ENCODE data around the gene B4GALT3. TPM values are rescaled to one million over a fixed set of nuclear protein-coding genes. Genes with fewer than 3 reads are reported as not detected.

The B4GALT3 gene
- total and polyA plus RNA-seq, 12 donors: 21.9 to 38.8 (median 29.8) TPM

- Histone ChIP-seq H3K27me3 (no peaks in the 10 kb centered on the region), H3K27ac (peak overlapping the region in 3 of 5 donors; percentile 28 to 84 (median 62)), H3K4me1 (replicated peaks in 1 of 2) (peaks cover 0 to 14% of the 10 kb centered on the region in 2 donors), H3K9me3 (replicated peaks in 1 of 3) (no peaks in the 10 kb centered on the region), H3K4me3 (no peak overlapping the region), H3K36me3 (replicated peaks in 1 of 2) (peaks cover 0 to 57% of the 10 kb centered on the region in 2 donors)
- DNase-seq: no peak
- intact Hi-C loops (cut with DNase I): no loop called here
- TF ChIP-seq CTCF (IDR thresholded peaks at IDR 0.05): no peak
- no peak for TF ChIP-seq POLR2A (IDR thresholded peaks at IDR 0.05)
- WGBS, 4 donors: 76 to 84% (median 82%) methylated on average over 9 of the region's 9 CpGs
Measured at GRCh38 chr1:161214369-161214768, 37.1 kb upstream of the B4GALT3 start.

- Histone ChIP-seq H3K9me3 (replicated peaks in 1 of 3) (no peaks in the 10 kb centered on the region), H3K27ac (peak overlapping the region in 3 of 5 donors; percentile 11 to 95 (median 54)), H3K36me3 (replicated peaks in 1 of 2) (peaks cover 0 to 86% of the 10 kb centered on the region in 2 donors), H3K4me1 (replicated peaks in 1 of 2) (peaks cover 22 to 43% of the 10 kb centered on the region in 2 donors), H3K4me3 (no peak overlapping the region), H3K27me3 (no peaks in the 10 kb centered on the region)
- 28 to 34% (median 33%) methylated on average over 11 of the region's 11 CpGs for WGBS, 4 donors
- DNase-seq: peak; percentile 78 to 90 (median 88)
- TF ChIP-seq CTCF (IDR thresholded peaks at IDR 0.05) (peak; percentile 86 to 93 (median 92)), POLR2A (IDR thresholded peaks at IDR 0.05) (no peak)
- intact Hi-C loops (cut with DNase I): no loop called here
Measured at GRCh38 chr1:161209790-161210409, 32.6 kb upstream of the B4GALT3 start.

GRCh38 chr1:161207173-161207572 is 29.9 kb upstream of the B4GALT3 start:
- H3K4me1 ChIP-seq (replicated peaks in 1 of 2): peaks cover 33 to 65% of the 10 kb centered on the region in 2 donors
- H3K27ac ChIP-seq: peak overlapping the region; percentile 59 to 95 (median 77)
- no peaks in the 10 kb centered on the region for H3K27me3 ChIP-seq
- 33 to 45% (median 39%) methylated on average over 8 of the region's 8 CpGs for WGBS, 4 donors
- intact Hi-C loops (cut with DNase I): no loop called here
- TF ChIP-seq CTCF (IDR thresholded peaks at IDR 0.05): no peak
- peak; percentile 6 to 36 for TF ChIP-seq POLR2A (IDR thresholded peaks at IDR 0.05)
- H3K4me3 ChIP-seq: peak overlapping the region in 1 of 4 donors; percentile 35
- DNase-seq: peak; percentile 71 to 91 (median 86)
- H3K9me3 ChIP-seq (replicated peaks in 1 of 3): no peaks in the 10 kb centered on the region
- peaks cover 0 to 74% of the 10 kb centered on the region in 2 donors for H3K36me3 ChIP-seq (replicated peaks in 1 of 2)

GRCh38 chr1:161206411-161207140 is 29.3 kb upstream of the B4GALT3 start:
- TF ChIP-seq POLR2A (IDR thresholded peaks at IDR 0.05) (peak in 1 of 2 donors; percentile 9), CTCF (IDR thresholded peaks at IDR 0.05) (no peak)
- H3K36me3 ChIP-seq (replicated peaks in 1 of 2): peaks cover 0 to 68% of the 10 kb centered on the region in 2 donors
- no peaks in the 10 kb centered on the region for H3K27me3 ChIP-seq
- H3K27ac ChIP-seq: peak overlapping the region; percentile 59 to 95 (median 77)
- H3K4me3 ChIP-seq: peak overlapping the region in 1 of 4 donors; percentile 35
- peak in 3 of 7 donors; percentile 35 to 72 (median 57) for DNase-seq
- peaks cover 36 to 69% of the 10 kb centered on the region in 2 donors for H3K4me1 ChIP-seq (replicated peaks in 1 of 2)
- intact Hi-C loops (cut with DNase I): no loop called here
- no peaks in the 10 kb centered on the region for H3K9me3 ChIP-seq (replicated peaks in 1 of 3)
- 61 to 67% (median 64%) methylated on average over 12 of the region's 12 CpGs for WGBS, 4 donors
